Posterior cingulate gyrus (tissue), 11 donors: ENCODE results near the gene PRUNE2.

Source experiments
- DNase-seq, 10 donors: peaks; one replicate each; pipeline versions ENCODE4 v3.0.0 to v3.0.0-alpha.2; 2020 to 2021; ENCODE audit warnings: mixed read lengths in 3 of 10
- intact Hi-C: fragments of 100-400 bp; cut with DNase I; formaldehyde crosslinking; loops from one replicate; pipeline ENCODE4 v1.15.1; 2023

Gene PRUNE2

GRCh38 chr9:76571743-76572146 is 334.2 kb downstream of the PRUNE2 start:
- no peak for DNase-seq
- intact Hi-C loops: no loop called here

- intact Hi-C loops: no loop called here
- no peak for DNase-seq
These were observed 334.6 kb downstream of the PRUNE2 start for GRCh38 chr9:76571288-76571687.

- intact Hi-C loops: no loop called here
- no peak for DNase-seq
These were observed 335.1 kb downstream of the PRUNE2 start for GRCh38 chr9:76570826-76571225.

- DNase-seq: no peak
- intact Hi-C loops: no loop called here
These were observed 338.8 kb downstream of the PRUNE2 start for GRCh38 chr9:76567086-76567485.

- intact Hi-C loops: no loop called here
- no peak for DNase-seq
These were observed 341.6 kb downstream of the PRUNE2 start for GRCh38 chr9:76564297-76564696.

- DNase-seq: no peak
- intact Hi-C loops: no loop called here
These were observed 343.4 kb downstream of the PRUNE2 start for GRCh38 chr9:76562511-76562911.

- intact Hi-C loops: no loop called here
- no peak for DNase-seq
These were observed 344.0 kb downstream of the PRUNE2 start for GRCh38 chr9:76561900-76562299.
